ENCODE data around the gene MDGA2. TPM values are rescaled to one million over a fixed set of nuclear protein-coding genes. Genes with fewer than 3 reads are reported as not detected.

Gene MDGA2
- total and polyA plus RNA-seq, 2 of the 8 experiments (the other 6 are each of a cell fraction or from before 2014, with no cell fraction given), result 0.11 to 0.69 TPM

GRCh38 chr14:47057364-47057763 is 618.0 kb downstream of the MDGA2 start:
- no peaks in the 10 kb centered on the region for H3K36me3 ChIP-seq (ENCODE audit: control insufficient read depth in 2 of 4, insufficient read depth in 4 of 4, low read length in 3 of 4)
- H2BK5ac ChIP-seq (ENCODE audit: low read depth, low read length), result no peak overlapping the region
- H2BK15ac ChIP-seq (ENCODE audit: low read length), result no peak overlapping the region
- no peak overlapping the region for H2AFZ ChIP-seq (ENCODE audit: low read length)
- H4K8ac ChIP-seq (ENCODE audit: extremely low read depth, insufficient read depth, low read length), result no peak overlapping the region
- no peaks in the 10 kb centered on the region for H3K79me1 ChIP-seq (ENCODE audit: low read depth, low read length)
- H3K23me2 ChIP-seq (ENCODE audit: low read depth, low read length), result no peaks in the 10 kb centered on the region
- no peak overlapping the region for H3K14ac ChIP-seq (ENCODE audit: insufficient read length)
- no peak overlapping the region for H3K27ac ChIP-seq (ENCODE audit: low read depth, low read length)
- FAIRE-seq, result no peak
- H3K4ac ChIP-seq (replicated peaks; ENCODE audit: insufficient read length, low read depth, low read length), result no peak overlapping the region
- H4K5ac ChIP-seq (ENCODE audit: insufficient read length, low read depth, low read length), result no peak overlapping the region
- H2BK12ac ChIP-seq (ENCODE audit: low read depth, low read length), result no peak overlapping the region
- no peak overlapping the region for H3K9ac ChIP-seq (replicated peaks in 1 of 4; ENCODE audit: extremely low read depth in 1 of 4, low read depth in 3 of 4, low read length in 3 of 4)
- no peaks in the 10 kb centered on the region for H3K79me2 ChIP-seq (ENCODE audit: control insufficient read depth in 1 of 2, insufficient read depth in 2 of 2, low read length in 2 of 2)
- ChIA-PET POLR2A (ENCODE audit: partially characterized antibody) (no interaction called here), CTCF (ENCODE audit: partially characterized antibody) (interaction anchor here (1.5 kb wide), 1 partner anchor 221 kb away, joined by 3 read pairs; no protein-coding TSS in a partner anchor)
- no peaks in the 10 kb centered on the region for H3K27me3 ChIP-seq (replicated peaks in 1 of 4; ENCODE audit: control insufficient read depth in 3 of 4, extremely low read depth in 1 of 4, insufficient read depth in 3 of 4, low read length in 3 of 4)
- DNase-seq (ENCODE audit: low read depth in 1 of 2, low spot score in 2 of 2), result no peak
- no peak overlapping the region for H3K23ac ChIP-seq (ENCODE audit: insufficient read length)
- H2BK20ac ChIP-seq (ENCODE audit: low read length), result no peak overlapping the region
- H3K4me3 ChIP-seq (ENCODE audit: extremely low read depth in 1 of 4, insufficient read depth in 2 of 4, low read depth in 3 of 4, low read length in 4 of 4), result no peak overlapping the region
- no peaks in the 10 kb centered on the region for H4K20me1 ChIP-seq (replicated peaks in 1 of 2; ENCODE audit: control insufficient read depth in 1 of 2, insufficient read depth in 2 of 2, low read length in 2 of 2)
- H3K56ac ChIP-seq (replicated peaks; ENCODE audit: insufficient read length, low read depth, low read length), result no peak overlapping the region
- TF ChIP-seq CTCF (IDR thresholded peaks at IDR 0.05; ENCODE audit: control extremely low read depth in 1 of 3, insufficient read depth in 1 of 3, low read depth in 1 of 3, low read length in 3 of 3), result no peak
- no peak for TF ChIP-seq SP2 (IDR thresholded peaks at IDR 0.05; ENCODE audit: low read length)
- no peak for TF ChIP-seq SP1 (IDR thresholded peaks at IDR 0.05; ENCODE audit: low read depth, low read length)
- TF ChIP-seq RNF2 (IDR thresholded peaks at IDR 0.05; ENCODE audit: borderline replicate concordance, low read depth, low read length, missing control alignments, poor library complexity, severe bottlenecking), result no peak
- no peak for TF ChIP-seq SIN3A (conservative IDR thresholded peaks at IDR 0.05 in 1 of 2, IDR thresholded peaks at IDR 0.05 in 1 of 2; ENCODE audit: low read depth in 1 of 2, low read length in 2 of 2)
- no peak for TF ChIP-seq EGR1 (IDR thresholded peaks at IDR 0.05; ENCODE audit: borderline replicate concordance, low read depth, low read length)
- TF ChIP-seq GTF2F1 (IDR thresholded peaks at IDR 0.05; ENCODE audit: borderline replicate concordance, low read depth, low read length), result no peak
- no peaks in the 10 kb centered on the region for H3K4me1 ChIP-seq (replicated peaks in 1 of 4; ENCODE audit: control insufficient read depth in 3 of 4, insufficient read depth in 4 of 4, low read length in 3 of 4)
- no peak overlapping the region for H2BK120ac ChIP-seq (replicated peaks; ENCODE audit: low read depth, low read length)
- H3K4me2 ChIP-seq (ENCODE audit: insufficient read depth in 1 of 2, low read depth in 2 of 2, low read length in 2 of 2), result no peak overlapping the region
- no peaks in the 10 kb centered on the region for H3K9me3 ChIP-seq (ENCODE audit: insufficient read depth in 2 of 2, low read depth in 1 of 2, low read length in 1 of 2)
- no peak overlapping the region for H2AK5ac ChIP-seq (ENCODE audit: low read depth, low read length)
- no peak overlapping the region for H4K91ac ChIP-seq (replicated peaks; ENCODE audit: insufficient read length, low read length)
- H3K18ac ChIP-seq (ENCODE audit: extremely low read depth, low read length), result no peak overlapping the region

All from H1 (cell line).